Measurements from ENCODE around the gene HEXIM1.
"Not testable (repeated sequence)": the region's sequence is repeated elsewhere in the genome, so short reads cannot be mapped to it uniquely, and the experiment has no call there.

The HEXIM1 gene

GRCh38 chr17:45114117-45114932 is 34.0 kb upstream of the HEXIM1 start:
- no peak for FAIRE-seq

- FAIRE-seq: no peak
Observed at GRCh38 chr17:45115015-45115625, 33.2 kb upstream of the HEXIM1 start.

- no peak for FAIRE-seq
Observed at GRCh38 chr17:45115871-45116270, 32.4 kb upstream of the HEXIM1 start.

- no peak for FAIRE-seq
Observed at GRCh38 chr17:45116434-45117016, 31.8 kb upstream of the HEXIM1 start.

- FAIRE-seq: no peak
Observed at GRCh38 chr17:45117334-45117733, 30.9 kb upstream of the HEXIM1 start.

GRCh38 chr17:45117848-45118646 is 30.2 kb upstream of the HEXIM1 start:
- no peak for FAIRE-seq

- no peak for FAIRE-seq
Observed at GRCh38 chr17:45118691-45119090, 29.6 kb upstream of the HEXIM1 start.

GRCh38 chr17:45119964-45120363 is 28.3 kb upstream of the HEXIM1 start:
- FAIRE-seq: no peak

- FAIRE-seq: no peak
Observed at GRCh38 chr17:45120558-45120957, 27.7 kb upstream of the HEXIM1 start.

- FAIRE-seq: no peak
Observed at GRCh38 chr17:45121055-45121454, 27.2 kb upstream of the HEXIM1 start.

- FAIRE-seq: no peak
Observed at GRCh38 chr17:45123076-45123770, 25.1 kb upstream of the HEXIM1 start.

GRCh38 chr17:45123930-45124796 is 24.1 kb upstream of the HEXIM1 start:
- no peak for FAIRE-seq

- FAIRE-seq: not testable (repeated sequence)
Observed at GRCh38 chr17:45124797-45125122, 23.5 kb upstream of the HEXIM1 start.

- no peak for FAIRE-seq
Observed at GRCh38 chr17:45125509-45125908, 22.8 kb upstream of the HEXIM1 start.

- FAIRE-seq: no peak
Observed at GRCh38 chr17:45127207-45127547, 21.1 kb upstream of the HEXIM1 start.

GRCh38 chr17:45127548-45128300 is 20.6 kb upstream of the HEXIM1 start:
- no peak for FAIRE-seq

GRCh38 chr17:45128331-45128730 is 19.9 kb upstream of the HEXIM1 start:
- no peak for FAIRE-seq

GRCh38 chr17:45128989-45129388 is 19.3 kb upstream of the HEXIM1 start:
- FAIRE-seq: no peak

GRCh38 chr17:45129426-45129939 is 18.8 kb upstream of the HEXIM1 start:
- FAIRE-seq: no peak

- FAIRE-seq: no peak
Observed at GRCh38 chr17:45129940-45130680, 18.2 kb upstream of the HEXIM1 start.

Measured in TTC549 (cell line).